ENCODE results near the gene GPX1. TPM values are rescaled to one million over a fixed set of nuclear protein-coding genes. Genes with fewer than 3 reads are reported as not detected.
"Not testable (repeated sequence)": the region's sequence is repeated elsewhere in the genome, so short reads cannot be mapped to it uniquely, and the experiment has no call there.

The GPX1 gene
- polyA plus RNA-seq, 4 donors = 114 to 216 (median 160) TPM

- DNase-seq (ENCODE audit: low read depth in 4 of 4, low spot score in 2 of 4) = no peak
These were observed 702 bp upstream of the GPX1 start for GRCh38 chr3:49358884-49359225.

DNA sequence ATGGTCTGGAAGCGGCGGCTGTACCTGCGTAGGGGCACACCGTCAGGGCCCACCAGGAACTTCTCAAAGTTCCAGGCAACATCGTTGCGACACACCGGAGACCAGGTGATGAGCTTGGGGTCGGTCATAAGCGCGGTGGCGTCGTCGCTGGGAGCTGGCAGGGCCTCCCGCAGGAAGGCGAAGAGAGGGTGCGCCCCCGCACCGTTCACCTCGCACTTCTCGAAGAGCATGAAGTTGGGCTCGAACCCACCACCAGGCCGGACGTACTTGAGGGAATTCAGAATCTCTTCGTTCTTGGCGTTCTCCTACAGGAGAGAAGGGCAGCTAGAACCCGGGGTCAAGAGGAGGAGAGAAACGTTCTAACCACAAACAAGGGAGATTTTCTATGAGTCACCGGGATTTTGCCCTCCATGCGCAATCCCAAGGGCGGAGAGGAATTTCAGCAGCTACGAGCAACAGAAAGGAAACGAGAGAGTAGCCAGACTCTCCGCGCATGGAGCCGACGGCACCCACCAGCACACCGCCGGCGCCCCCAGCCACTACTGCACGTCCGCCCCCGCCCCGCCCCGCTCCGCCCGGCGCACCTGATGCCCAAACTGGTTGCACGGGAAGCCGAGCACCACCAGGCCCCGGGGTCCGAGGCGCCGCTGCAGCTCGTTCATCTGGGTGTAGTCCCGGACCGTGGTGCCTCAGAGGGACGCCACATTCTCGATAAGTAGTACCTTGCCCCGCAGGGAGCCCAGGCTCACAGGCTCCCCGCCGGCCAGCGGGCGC lies 523 bp downstream of the GPX1 start:
- not testable (repeated sequence) for DNase-seq (ENCODE audit: low read depth in 4 of 4, low spot score in 2 of 4)

DNA sequence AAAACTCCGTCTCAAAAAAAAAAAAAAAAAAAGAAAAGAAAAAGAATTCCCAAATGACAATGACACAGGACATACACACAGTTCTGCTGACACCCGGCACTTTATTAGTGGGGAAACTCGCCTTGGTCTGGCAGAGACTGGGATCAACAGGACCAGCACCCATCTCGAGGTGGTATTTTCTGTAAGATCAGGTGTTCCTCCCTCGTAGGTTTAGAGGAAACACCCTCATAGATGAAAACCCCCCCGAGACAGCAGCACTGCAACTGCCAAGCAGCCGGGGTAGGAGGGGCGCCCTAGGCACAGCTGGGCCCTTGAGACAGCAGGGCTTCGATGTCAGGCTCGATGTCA lies 1.1 kb downstream of the GPX1 start:
- DNase-seq (ENCODE audit: low read depth in 4 of 4, low spot score in 2 of 4) = not testable (repeated sequence)

DNA sequence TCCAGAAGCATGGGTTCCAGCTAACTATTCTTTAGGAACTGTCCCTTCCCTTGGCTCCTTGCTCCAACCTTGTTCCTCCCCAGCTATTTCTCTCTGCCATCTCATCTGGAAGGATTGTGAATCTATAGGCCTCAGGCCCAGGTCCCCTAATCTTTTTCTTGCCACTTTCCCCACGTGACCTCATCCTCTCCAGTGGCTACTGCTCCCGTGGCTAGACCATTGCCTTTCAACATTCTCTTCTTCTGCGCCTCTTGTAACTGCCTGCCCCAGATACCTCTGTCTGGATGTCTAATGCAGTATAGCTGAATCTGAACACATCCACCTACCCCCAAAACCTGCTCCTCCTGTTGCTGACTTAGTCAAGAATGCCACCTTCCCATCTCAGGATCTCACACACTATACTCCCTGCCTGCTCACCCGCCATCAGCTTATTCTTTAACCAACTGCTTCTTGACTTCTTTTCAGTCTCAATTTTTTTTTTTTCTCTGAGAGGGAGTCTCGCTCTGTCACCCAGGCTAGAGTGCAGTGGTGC lies 5.2 kb downstream of the GPX1 start:
- DNase-seq (ENCODE audit: low read depth in 4 of 4, low spot score in 2 of 4) = no peak

DNA sequence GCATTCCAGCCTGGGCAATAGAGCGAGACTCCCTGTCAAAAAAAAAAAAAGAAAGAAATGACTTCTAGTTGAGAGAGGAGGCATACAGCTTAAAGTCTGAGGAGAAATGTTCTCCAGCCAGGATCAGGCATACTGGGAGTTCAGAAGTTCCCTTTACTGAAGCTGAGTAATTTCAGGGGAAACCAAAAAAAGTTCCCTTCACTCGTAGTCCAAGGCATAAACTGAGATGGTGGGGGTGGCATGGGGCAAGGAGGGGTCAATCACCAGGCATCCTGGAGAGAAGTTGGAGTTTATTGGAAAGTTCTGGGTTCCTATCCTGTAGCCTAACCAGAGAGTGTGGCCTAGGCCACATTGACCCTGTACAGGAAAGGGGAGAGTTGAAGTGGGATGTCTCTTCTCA lies 5.9 kb downstream of the GPX1 start:
- no peak for DNase-seq (ENCODE audit: low read depth in 4 of 4, low spot score in 2 of 4)

DNA sequence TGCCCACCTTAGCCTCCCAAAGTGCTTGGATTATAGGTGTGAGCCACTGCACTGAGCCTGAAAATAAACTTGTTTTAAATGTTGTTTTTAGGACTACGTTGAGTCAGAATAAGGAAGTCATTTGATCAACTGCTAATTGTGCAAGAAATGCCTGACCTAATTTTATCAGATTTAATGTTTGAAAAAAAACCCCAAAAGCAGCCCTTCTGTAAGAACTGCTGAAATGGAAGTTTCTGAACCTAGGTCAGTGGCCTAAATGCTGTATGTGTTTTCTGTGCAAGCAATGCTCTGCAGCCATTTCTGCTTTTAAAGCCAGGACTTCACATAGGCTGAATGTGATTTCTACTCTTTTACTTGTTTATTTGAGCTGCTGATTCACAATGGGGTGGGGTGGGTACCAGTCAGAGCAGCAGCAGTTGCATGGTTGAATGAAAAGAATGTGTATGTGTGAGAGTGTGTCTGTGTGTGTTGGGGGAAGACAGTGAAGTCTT lies 6.6 kb downstream of the GPX1 start:
- DNase-seq (ENCODE audit: low read depth in 4 of 4, low spot score in 2 of 4) = no peak

GRCh38 chr3:49349348-49350114 lies 8.6 kb downstream of the GPX1 start:
- no peak for DNase-seq (ENCODE audit: low read depth in 4 of 4, low spot score in 2 of 4)

- not testable (repeated sequence) for DNase-seq (ENCODE audit: low read depth in 4 of 4, low spot score in 2 of 4)
These were observed 9.8 kb downstream of the GPX1 start for GRCh38 chr3:49348361-49348760.

GRCh38 chr3:49346797-49347251 lies 11.3 kb downstream of the GPX1 start:
- DNase-seq (ENCODE audit: low read depth in 4 of 4, low spot score in 2 of 4) = no peak

DNA sequence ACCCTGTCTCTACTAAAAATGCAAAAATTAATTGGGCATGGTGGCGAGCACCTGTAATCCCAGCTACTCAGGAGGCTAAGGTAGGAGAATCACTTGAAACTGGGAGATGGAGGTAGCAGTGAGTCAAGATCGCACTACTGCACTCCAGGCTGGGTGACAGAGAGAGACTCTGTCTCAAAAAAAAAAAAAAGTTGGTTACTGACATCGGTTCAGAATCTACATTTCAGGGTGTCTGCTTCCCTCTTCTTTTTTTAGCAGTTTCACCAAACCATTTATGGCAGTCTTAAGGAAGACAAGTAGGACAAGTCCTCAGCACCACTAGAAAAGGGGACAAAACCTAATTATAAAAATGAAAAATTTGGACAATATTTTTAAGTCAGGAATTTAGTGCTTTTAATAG lies 15.0 kb downstream of the GPX1 start:
- no peak for DNase-seq (ENCODE audit: low read depth in 4 of 4, low spot score in 2 of 4)

DNA sequence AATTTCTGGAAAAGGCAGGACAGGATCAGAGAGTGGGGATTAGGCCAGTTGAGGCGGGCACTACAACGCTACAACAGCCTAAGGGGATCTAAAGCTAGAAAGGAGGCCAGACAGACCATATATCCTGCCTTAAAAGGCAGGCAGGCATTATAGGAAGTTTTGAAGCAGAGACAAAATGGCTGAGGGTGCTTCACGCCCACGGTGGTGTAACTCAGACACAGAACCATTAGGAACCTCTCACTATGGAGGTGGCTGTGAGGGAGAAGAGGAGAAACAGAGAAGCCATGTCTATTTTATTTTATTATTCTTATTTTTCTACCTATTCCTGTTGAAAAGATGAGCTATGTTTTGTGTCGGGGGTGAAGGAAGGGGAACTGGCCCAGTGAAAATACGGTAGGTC lies 16.2 kb downstream of the GPX1 start:
- no peak for DNase-seq (ENCODE audit: low read depth in 4 of 4, low spot score in 2 of 4)

- peak; percentile 72 to 85 (median 81) for DNase-seq (ENCODE audit: low read depth in 4 of 4, low spot score in 2 of 4)
These were observed 18.0 kb downstream of the GPX1 start, which contains the start of gene USP4 for GRCh38 chr3:49339941-49340800. Gene USP4, minus strand, starts transcription at chr3:49340053. Its CDS starts 29 bp downstream, at chr3:49340024.

GRCh38 chr3:49339581-49339940 lies 18.6 kb downstream of the GPX1 start:
- no peak for DNase-seq (ENCODE audit: low read depth in 4 of 4, low spot score in 2 of 4)

- no peak for DNase-seq (ENCODE audit: low read depth in 4 of 4, low spot score in 2 of 4)
These were observed 24.1 kb downstream of the GPX1 start for GRCh38 chr3:49333916-49334633.

DNA sequence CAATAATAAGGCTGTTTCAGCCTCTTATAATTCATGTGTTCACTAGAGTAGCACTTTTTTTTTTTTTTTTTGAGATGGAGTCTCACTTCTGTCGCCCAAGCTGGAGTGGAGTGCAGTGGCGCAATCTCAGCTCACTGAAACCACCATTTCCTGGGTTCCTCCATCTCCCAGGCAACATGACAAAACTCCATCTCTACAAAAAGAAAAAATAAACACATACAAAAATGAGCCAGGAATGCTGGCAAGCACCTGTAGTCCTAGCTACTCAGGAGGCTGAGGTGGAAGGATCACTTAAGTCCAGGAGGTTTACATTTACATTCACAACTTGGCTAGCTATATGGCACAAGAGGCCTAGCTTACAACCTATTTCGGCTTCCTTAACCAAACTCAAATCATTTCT lies 25.1 kb downstream of the GPX1 start:
- DNase-seq (ENCODE audit: low read depth in 4 of 4, low spot score in 2 of 4) = no peak

GRCh38 chr3:49329186-49329585 lies 29.0 kb downstream of the GPX1 start:
- no peak for DNase-seq (ENCODE audit: low read depth in 4 of 4, low spot score in 2 of 4)

- not testable (repeated sequence) for DNase-seq (ENCODE audit: low read depth in 4 of 4, low spot score in 2 of 4)
These were observed 29.8 kb downstream of the GPX1 start for GRCh38 chr3:49328350-49328749.

GRCh38 chr3:49327485-49327884 lies 30.7 kb downstream of the GPX1 start:
- DNase-seq (ENCODE audit: low read depth in 4 of 4, low spot score in 2 of 4) = no peak

DNA sequence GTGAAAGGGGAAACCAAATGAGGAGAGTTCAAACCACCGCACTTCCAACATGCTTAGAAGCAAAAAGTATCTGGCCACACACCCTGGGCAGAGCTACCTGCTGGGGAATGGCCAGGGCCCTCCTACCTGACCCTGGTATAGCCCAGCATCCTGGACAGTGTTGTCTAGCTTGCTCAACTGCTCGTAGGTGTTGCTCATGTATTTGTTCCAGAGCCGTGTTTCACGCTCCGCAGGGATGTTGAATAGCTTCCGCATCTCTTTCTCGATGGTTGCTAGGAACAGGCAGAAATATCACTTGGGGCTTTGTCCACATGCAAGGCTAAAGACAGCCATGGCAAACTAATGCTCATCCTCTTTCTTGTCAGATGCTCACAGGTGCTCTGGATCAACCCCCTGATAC lies 33.4 kb downstream of the GPX1 start:
- no peak for DNase-seq (ENCODE audit: low read depth in 4 of 4, low spot score in 2 of 4)

Measured in left renal cortex interstitium (tissue), 4 donors.